KOPT-K1 (cell line): ENCODE measurements around the gene ZCCHC7.
"Not testable (repeated sequence)": the region's sequence is repeated elsewhere in the genome, so short reads cannot be mapped to it uniquely, and the experiment has no call there.

ENCODE experiments used
- H3K27ac ChIP-seq: fragments of 200-600 bp; sonication (generic); 2 replicates; pipeline ENCODE4 v1.5.1; 2016; ENCODE audit warnings: antibody characterized with exemption, mild to moderate bottlenecking, low read depth, low read length; ENCODE audit not compliant: poor library complexity, severe bottlenecking
- H3K36me3 ChIP-seq: fragments of 200-600 bp; sonication (generic); 2 replicates; pipeline ENCODE4 v1.5.1; 2017; ENCODE audit warnings: antibody characterized with exemption, mild to moderate bottlenecking, low read length, moderate library complexity; ENCODE audit not compliant: insufficient read depth
- H3K9me3 ChIP-seq: fragments of 200-600 bp; sonication (generic); 2 replicates; pipeline ENCODE4 v1.5.1; 2017; ENCODE audit warnings: antibody characterized with exemption, low read length, mild to moderate bottlenecking; ENCODE audit not compliant: insufficient read depth, poor library complexity, severe bottlenecking

Gene ZCCHC7

DNA sequence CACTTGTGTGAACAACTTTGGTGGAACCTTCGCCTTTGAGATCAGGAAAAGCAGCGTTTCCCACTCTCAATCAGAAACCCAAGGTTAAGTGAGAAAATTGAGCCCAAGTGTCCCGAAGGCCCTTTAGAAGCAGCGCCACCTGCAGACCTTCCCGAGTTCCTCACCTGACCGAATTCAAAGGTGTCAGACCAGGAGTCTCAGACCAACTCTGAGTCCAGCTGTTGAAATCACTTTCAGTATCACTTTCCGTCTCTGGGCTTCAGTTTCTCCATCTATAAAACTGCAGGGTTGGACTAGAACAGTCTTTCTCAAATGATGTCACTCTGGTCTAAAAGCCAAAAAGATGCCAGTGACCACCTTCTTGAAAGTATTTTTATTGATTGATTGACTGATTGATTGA lies 270.4 kb downstream of the ZCCHC7 start:
- H3K27ac ChIP-seq, result no peak overlapping the region
- no peaks in the 10 kb centered on the region for H3K36me3 ChIP-seq
- no peaks in the 10 kb centered on the region for H3K9me3 ChIP-seq

GRCh38 chr9:37392272-37392671 lies 271.9 kb downstream of the ZCCHC7 start:
- Histone ChIP-seq H3K27ac (no peak overlapping the region), H3K9me3 (no peaks in the 10 kb centered on the region), H3K36me3 (no peaks in the 10 kb centered on the region)

GRCh38 chr9:37395229-37395628 lies 274.9 kb downstream of the ZCCHC7 start:
- H3K9me3 ChIP-seq, result no peaks in the 10 kb centered on the region
- no peak overlapping the region for H3K27ac ChIP-seq
- H3K36me3 ChIP-seq, result no peaks in the 10 kb centered on the region

GRCh38 chr9:37395663-37396062 lies 275.3 kb downstream of the ZCCHC7 start:
- Histone ChIP-seq H3K36me3 (no peaks in the 10 kb centered on the region), H3K27ac (no peak overlapping the region)

GRCh38 chr9:37397948-37398347 lies 277.6 kb downstream of the ZCCHC7 start:
- not testable (repeated sequence) for H3K36me3 ChIP-seq, H3K9me3 ChIP-seq, H3K27ac ChIP-seq

More at GRCh38 chr9:37395663-37396062, 275.3 kb downstream of the ZCCHC7 start:
- H3K9me3 ChIP-seq, result no peaks in the 10 kb centered on the region

DNA sequence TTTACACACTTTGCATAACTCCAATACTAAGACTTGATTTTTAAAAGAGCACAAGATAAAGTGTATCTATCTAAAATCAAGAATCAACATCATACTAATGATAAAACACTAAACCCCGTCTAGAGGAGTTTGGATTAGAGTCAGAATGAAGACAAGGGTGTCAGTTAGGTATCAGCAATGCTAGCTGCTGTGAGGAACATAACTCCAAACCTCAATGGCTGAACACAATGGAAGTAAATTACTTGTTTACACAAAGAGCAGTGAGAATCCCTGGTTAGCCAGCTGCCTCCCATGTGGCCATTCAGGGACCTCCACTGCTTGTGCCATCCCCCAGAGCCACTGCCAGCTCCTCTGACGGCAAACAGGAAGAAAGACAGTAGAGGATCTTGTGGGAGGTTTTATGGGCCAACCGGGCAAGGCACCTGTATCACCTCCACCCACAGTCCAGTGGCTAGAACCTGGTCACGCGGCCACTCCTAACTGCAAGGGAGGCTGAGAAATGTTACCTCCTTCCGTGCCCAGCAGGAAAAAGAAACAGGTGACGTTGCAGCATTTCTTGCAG lies 278.2 kb downstream of the ZCCHC7 start:
- Histone ChIP-seq H3K36me3 (no peaks in the 10 kb centered on the region), H3K27ac (no peak overlapping the region), H3K9me3 (no peaks in the 10 kb centered on the region)

GRCh38 chr9:37399336-37399735 lies 279.0 kb downstream of the ZCCHC7 start:
- no peaks in the 10 kb centered on the region for H3K36me3 ChIP-seq
- no peak overlapping the region for H3K27ac ChIP-seq
- H3K9me3 ChIP-seq, result no peaks in the 10 kb centered on the region

DNA sequence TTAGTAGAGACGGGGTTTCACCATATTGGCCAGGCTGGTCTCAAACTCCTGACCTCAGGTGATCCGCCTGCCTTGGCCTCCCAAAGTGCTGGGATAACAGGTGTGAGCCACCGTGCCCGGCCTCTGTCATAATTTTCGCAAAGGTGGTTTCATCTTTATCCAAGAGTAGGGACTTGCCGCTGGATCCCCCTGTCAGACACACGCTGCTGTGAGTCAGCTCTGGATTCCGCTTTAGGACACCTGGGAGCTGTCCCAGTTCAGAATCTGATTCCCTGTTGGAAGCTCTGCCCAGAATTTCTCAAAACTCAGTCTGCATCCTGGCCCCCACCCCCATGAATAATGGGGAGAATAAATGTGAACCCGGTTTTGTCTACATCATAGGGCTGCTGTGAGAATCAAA lies 284.2 kb downstream of the ZCCHC7 start:
- no peaks in the 10 kb centered on the region for H3K36me3 ChIP-seq
- no peaks in the 10 kb centered on the region for H3K9me3 ChIP-seq
- H3K27ac ChIP-seq, result no peak overlapping the region

DNA sequence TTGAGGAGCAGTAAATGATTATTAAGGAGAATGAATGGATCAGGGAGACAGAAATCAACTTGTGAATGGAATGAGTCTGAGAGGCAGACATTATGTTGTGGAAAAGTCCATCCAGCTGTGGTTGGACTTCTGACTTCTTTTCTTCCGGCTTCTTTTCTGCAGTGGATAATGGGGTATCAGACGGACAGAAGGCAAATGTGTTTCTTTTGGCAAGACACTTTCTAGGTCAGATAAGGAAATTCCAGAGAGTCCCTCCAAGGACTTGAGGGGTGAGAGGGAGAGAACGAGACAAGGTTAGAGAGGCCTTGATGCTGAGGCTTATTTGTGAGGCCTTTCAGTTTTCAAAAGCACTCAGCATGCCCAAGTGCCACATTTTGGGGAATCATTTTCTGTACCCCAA lies 285.0 kb downstream of the ZCCHC7 start:
- Histone ChIP-seq H3K36me3 (no peaks in the 10 kb centered on the region), H3K9me3 (no peaks in the 10 kb centered on the region), H3K27ac (no peak overlapping the region)

DNA sequence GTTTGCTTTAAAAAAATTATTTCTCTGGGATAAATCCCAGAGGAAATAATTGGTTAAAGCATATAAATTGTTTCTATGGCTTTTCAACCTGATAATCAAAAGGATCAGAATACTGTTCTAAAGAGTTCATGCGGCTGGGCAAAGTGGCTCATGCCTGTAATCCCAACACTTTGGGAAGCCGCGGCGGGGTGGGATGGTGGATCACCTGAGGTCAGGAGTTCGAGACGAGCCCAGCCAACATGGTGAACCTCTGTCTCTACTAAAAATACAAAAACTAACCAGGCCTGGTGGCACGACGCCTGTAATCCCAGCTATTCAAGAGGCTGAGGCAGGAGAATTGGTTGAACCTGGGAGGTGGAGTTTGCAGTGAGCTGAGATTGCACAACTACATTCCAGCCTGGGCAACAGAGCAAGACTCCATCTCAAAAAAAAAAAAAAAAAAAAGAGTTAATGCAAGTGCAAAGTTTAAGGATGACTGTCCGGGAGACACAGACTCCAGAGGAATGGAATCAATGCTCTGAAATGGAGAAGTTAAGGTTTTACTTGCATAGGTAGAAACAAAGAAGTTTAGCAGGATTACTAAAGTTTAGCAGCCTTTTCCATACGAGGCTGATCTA lies 285.5 kb downstream of the ZCCHC7 start:
- Histone ChIP-seq H3K27ac (no peak overlapping the region), H3K36me3 (no peaks in the 10 kb centered on the region), H3K9me3 (no peaks in the 10 kb centered on the region)

- H3K27ac ChIP-seq, result no peak overlapping the region
- H3K36me3 ChIP-seq, result no peaks in the 10 kb centered on the region
Measured at GRCh38 chr9:37406603-37407401, 286.4 kb downstream of the ZCCHC7 start.

GRCh38 chr9:37407468-37407867 lies 287.1 kb downstream of the ZCCHC7 start:
- Histone ChIP-seq H3K36me3 (no peaks in the 10 kb centered on the region), H3K9me3 (no peaks in the 10 kb centered on the region), H3K27ac (no peak overlapping the region)

More at GRCh38 chr9:37406603-37407401, 286.4 kb downstream of the ZCCHC7 start:
- H3K9me3 ChIP-seq, result no peaks in the 10 kb centered on the region
